Measurements from ENCODE around the gene WNT5B.

DNA sequence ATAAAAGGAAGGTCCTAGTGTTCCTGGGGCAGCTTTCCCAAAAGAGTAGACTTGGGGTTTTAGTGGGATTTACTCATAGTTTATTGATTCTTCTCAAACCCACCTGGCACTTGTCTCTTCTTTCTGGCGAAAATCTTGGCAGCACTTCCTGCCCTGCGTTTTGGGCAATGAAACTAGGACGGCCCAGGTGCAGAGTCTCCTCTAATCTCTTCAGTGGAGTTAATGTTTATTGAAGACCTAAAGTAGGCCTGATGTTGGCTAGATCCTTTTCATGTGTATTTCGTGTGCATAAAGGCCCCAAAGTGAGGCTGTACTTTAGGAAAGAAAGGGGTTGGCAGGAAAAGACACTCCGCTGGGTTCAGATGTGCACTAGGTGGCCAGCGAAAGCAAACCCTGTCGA lies 5.1 kb downstream of the WNT5B start:
- TF ChIP-seq POLR2A (IDR thresholded peaks at IDR 0.05; ENCODE audit: low read depth, low read length) (no peak), POLR2AphosphoS5 (IDR thresholded peaks at IDR 0.05; ENCODE audit: insufficient read depth, low read depth, low read length) (no peak), EZH2 (IDR thresholded peaks at IDR 0.05; ENCODE audit: borderline replicate concordance, low read depth, low read length, severe bottlenecking) (no peak), JUN (IDR thresholded peaks at IDR 0.05; ENCODE audit: borderline replicate concordance, insufficient read depth, insufficient read length, low read depth) (no peak), GATA2 (IDR thresholded peaks at IDR 0.05; ENCODE audit: insufficient read depth, insufficient read length, low read depth, low read length) (no peak), MYC (IDR thresholded peaks at IDR 0.05; ENCODE audit: low read depth, low read length) (no peak), FOS (IDR thresholded peaks at IDR 0.05; ENCODE audit: borderline replicate concordance, insufficient read depth, low read length) (no peak)
- TF ChIP-seq, protein P1, sequence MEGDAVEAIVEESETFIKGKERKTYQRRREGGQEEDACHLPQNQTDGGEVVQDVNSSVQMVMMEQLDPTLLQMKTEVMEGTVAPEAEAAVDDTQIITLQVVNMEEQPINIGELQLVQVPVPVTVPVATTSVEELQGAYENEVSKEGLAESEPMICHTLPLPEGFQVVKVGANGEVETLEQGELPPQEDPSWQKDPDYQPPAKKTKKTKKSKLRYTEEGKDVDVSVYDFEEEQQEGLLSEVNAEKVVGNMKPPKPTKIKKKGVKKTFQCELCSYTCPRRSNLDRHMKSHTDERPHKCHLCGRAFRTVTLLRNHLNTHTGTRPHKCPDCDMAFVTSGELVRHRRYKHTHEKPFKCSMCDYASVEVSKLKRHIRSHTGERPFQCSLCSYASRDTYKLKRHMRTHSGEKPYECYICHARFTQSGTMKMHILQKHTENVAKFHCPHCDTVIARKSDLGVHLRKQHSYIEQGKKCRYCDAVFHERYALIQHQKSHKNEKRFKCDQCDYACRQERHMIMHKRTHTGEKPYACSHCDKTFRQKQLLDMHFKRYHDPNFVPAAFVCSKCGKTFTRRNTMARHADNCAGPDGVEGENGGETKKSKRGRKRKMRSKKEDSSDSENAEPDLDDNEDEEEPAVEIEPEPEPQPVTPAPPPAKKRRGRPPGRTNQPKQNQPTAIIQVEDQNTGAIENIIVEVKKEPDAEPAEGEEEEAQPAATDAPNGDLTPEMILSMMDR (IDR thresholded peaks at IDR 0.05; ENCODE audit: extremely low read depth in 1 of 2, insufficient read depth in 1 of 2, low read depth in 1 of 2, low read length in 2 of 2): no peak
- TF ChIP-seq, protein P2, sequence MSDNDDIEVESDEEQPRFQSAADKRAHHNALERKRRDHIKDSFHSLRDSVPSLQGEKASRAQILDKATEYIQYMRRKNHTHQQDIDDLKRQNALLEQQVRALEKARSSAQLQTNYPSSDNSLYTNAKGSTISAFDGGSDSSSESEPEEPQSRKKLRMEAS (IDR thresholded peaks at IDR 0.05; ENCODE audit: insufficient read depth, insufficient read length): no peak
